ENCODE results near the gene ITGA1. TPM values are rescaled to one million over a fixed set of nuclear protein-coding genes. Genes with fewer than 3 reads are reported as not detected.

Gene ITGA1
- total RNA-seq: 3.7 and 36.1 TPM in 2 replicates

GRCh38 chr5:52787600-52788504 is at the start of gene ITGA1, which contains the start of gene PELO:
Gene ITGA1 (plus strand): TSS chr5:52787916. CDS start chr5:52788354, 438 bp downstream.
Gene PELO (plus strand): TSS chr5:52787916. CDS start chr5:52800395, 12,479 bp downstream.

GRCh38 chr5:52989025-52989780 is 201.5 kb downstream of the ITGA1 start, which contains the start of gene ITGA2:
Gene ITGA2 (plus strand): TSS chr5:52989352. CDS start chr5:52989469, 117 bp downstream.

Other genes starting within 250 kb of the ITGA1 start
- 17.5 and 17.6 TPM in 2 replicates for gene PELO, start within 50 bp of the ITGA1 start, total RNA-seq
- gene ITGA2, start 201.4 kb downstream of the ITGA1 start, total RNA-seq: 3.8 and 4.9 TPM in 2 replicates

Measured in mesangial cell (primary cell).